Fibroblast of lung (primary cell): ENCODE data around the gene DEPP1. TPM values are rescaled to one million over a fixed set of nuclear protein-coding genes. Genes with fewer than 3 reads are reported as not detected.

Experiments
- DNase-seq, 2 donors: peaks; one replicate each; pipeline versions ENCODE4 v3.0.0 to v3.0.0-alpha.2; 2010; ENCODE audit warnings: low read depth in 2 of 2
- H2AFZ ChIP-seq: 2 replicates; pipeline ENCODE4 v1.5.1; 2012; ENCODE audit warnings: low read length, control low read depth, inconsistent platforms
- H3K27ac ChIP-seq: 2 replicates; pipeline ENCODE4 v1.5.1; 2011; ENCODE audit warnings: low read length, control low read depth; ENCODE audit not compliant: insufficient read depth
- H3K27me3 ChIP-seq: 2 replicates; pipeline ENCODE4 v1.5.1; 2011; ENCODE audit warnings: mild to moderate bottlenecking, low read length; ENCODE audit not compliant: control insufficient read depth, insufficient read depth
- H3K36me3 ChIP-seq: 2 replicates; pipeline ENCODE4 v1.5.1; 2011; ENCODE audit warnings: low read length; ENCODE audit not compliant: control insufficient read depth, insufficient read depth
- H3K4me1 ChIP-seq: 2 replicates; pipeline ENCODE4 v1.5.1; 2011; ENCODE audit warnings: low read length; ENCODE audit not compliant: control insufficient read depth, insufficient read depth; ENCODE audit errors: extremely low read depth
- H3K4me2 ChIP-seq: 2 replicates; pipeline ENCODE4 v1.5.1; 2011; ENCODE audit warnings: low read length, control low read depth; ENCODE audit not compliant: insufficient read depth; ENCODE audit errors: extremely low read depth
- H3K4me3 ChIP-seq, 4 experiments: fragments of 200-600 bp in 1 of 4; sonication (generic) in 1 of 4; replicated peaks in 1 of 4; 2 replicates each; pipeline ENCODE4 v1.5.1; 2011 to 2016; ENCODE audit warnings: low read length in 4 of 4, low read depth in 3 of 4, mild to moderate bottlenecking in 3 of 4, control low read depth in 2 of 4, inconsistent platforms in 1 of 4, mixed read lengths in 1 of 4; ENCODE audit not compliant: insufficient read depth in 1 of 4; ENCODE audit errors: control extremely low read depth in 1 of 4
- H3K79me2 ChIP-seq: 2 replicates; pipeline ENCODE4 v1.5.1; 2012; ENCODE audit warnings: mild to moderate bottlenecking, low read length, inconsistent platforms; ENCODE audit not compliant: control insufficient read depth, insufficient read depth
- H3K9ac ChIP-seq: 2 replicates; pipeline ENCODE4 v1.5.1; 2011; ENCODE audit warnings: mild to moderate bottlenecking, low read length, control low read depth; ENCODE audit not compliant: insufficient read depth
- H3K9me3 ChIP-seq: 2 replicates; pipeline ENCODE4 v1.5.1; 2012; ENCODE audit warnings: low read depth, low read length; ENCODE audit not compliant: control insufficient read depth, insufficient read depth
- H4K20me1 ChIP-seq: 2 replicates; pipeline ENCODE4 v1.5.1; 2011; ENCODE audit warnings: low read length; ENCODE audit not compliant: control insufficient read depth, insufficient read depth; ENCODE audit errors: extremely low read depth
- EZH2 ChIP-seq: IDR thresholded peaks from 2 replicates; pipeline ENCODE4 v1.5.1; 2012; ENCODE audit warnings: low read length, control low read depth, mild to moderate bottlenecking; ENCODE audit errors: missing control alignments
- polyA plus RNA-seq, 2 donors: library from polyadenylated mRNA; depleted of rRNA in 1 of 2; stranded (reverse) in 1 of 2; unstranded in 1 of 2; fragments of >200 nt; gene quantifications; 2 replicates each; pipeline ENCODE4 v1.2.1, GENCODE V29; 2011 to 2012; ENCODE audit warnings: missing spikeins in 1 of 2
- total RNA-seq: library from RNA; depleted of rRNA; stranded (reverse); fragments of >200 nt; gene quantifications from 2 replicates; pipeline ENCODE4 v1.2.1, GENCODE V29; 2014
- TF ChIP-seq, protein P1 (sequence below), 2 donors: IDR thresholded peaks in 1 of 2; conservative IDR thresholded peaks in 1 of 2; 1 replicate in 1 of 2; 2 replicates in 1 of 2; pipeline ENCODE4 v1.5.1; 2011 to 2012; ENCODE audit warnings: low read length in 2 of 2, control low read depth in 1 of 2, inconsistent platforms in 1 of 2, low read depth in 1 of 2, mild to moderate bottlenecking in 1 of 2

Gene DEPP1
- total and polyA plus RNA-seq, 2 donors (not counting 1 experiment from before 2014, with no cell fraction given) = 30.3 to 120 TPM

DNA sequence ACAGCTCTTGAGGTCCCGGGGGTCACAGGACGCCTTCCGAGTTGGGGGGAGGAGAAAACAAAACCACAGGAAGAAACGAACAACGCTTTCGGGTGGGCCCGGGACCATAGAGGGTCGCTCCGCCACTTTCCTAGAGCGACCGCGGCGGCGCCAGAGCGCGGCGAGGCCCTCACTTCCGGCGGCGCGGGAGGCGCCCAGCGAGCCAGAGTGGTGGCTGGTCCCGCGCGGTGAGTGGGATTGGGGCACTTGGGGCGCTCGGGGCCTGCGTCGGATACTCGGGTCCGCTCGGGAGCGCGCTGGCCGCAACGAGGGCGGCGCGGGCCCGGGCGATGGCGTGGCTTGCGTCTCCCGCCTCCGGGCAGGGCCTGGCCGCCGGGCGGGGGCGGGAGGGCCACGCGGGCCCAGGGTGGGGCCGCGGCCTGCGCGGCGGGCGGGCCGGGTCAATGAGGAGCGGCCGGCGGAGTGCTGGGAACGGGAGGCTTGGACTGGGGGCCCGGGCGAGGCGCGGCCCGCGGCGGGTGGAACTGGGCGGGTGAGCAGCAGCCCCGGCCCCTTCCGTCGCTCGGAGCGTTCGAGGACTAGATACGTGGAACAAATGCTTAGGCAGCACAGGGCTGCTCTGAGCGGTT is 22.3 kb upstream of the DEPP1 start, which contains the start of gene ZNF22:
TSS of gene ZNF22 (plus strand) at position 172 of the 629 bp plus-strand sequence. CDS start 2,446 bp downstream, outside the sequence.
- peak within 1 kb of the TSS; percentile 85 for H3K9ac ChIP-seq
- H2AFZ ChIP-seq = peak within 1 kb of the TSS; percentile 85
- H3K36me3 ChIP-seq = peaks cover 2% of the 10 kb centered on the region
- H3K4me2 ChIP-seq = peak within 1 kb of the TSS; percentile 98
- peak; percentile 71 to 81 for DNase-seq
- TF ChIP-seq, protein P1, sequence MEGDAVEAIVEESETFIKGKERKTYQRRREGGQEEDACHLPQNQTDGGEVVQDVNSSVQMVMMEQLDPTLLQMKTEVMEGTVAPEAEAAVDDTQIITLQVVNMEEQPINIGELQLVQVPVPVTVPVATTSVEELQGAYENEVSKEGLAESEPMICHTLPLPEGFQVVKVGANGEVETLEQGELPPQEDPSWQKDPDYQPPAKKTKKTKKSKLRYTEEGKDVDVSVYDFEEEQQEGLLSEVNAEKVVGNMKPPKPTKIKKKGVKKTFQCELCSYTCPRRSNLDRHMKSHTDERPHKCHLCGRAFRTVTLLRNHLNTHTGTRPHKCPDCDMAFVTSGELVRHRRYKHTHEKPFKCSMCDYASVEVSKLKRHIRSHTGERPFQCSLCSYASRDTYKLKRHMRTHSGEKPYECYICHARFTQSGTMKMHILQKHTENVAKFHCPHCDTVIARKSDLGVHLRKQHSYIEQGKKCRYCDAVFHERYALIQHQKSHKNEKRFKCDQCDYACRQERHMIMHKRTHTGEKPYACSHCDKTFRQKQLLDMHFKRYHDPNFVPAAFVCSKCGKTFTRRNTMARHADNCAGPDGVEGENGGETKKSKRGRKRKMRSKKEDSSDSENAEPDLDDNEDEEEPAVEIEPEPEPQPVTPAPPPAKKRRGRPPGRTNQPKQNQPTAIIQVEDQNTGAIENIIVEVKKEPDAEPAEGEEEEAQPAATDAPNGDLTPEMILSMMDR (conservative IDR thresholded peaks at IDR 0.05 in 1 of 2, IDR thresholded peaks at IDR 0.05 in 1 of 2; ENCODE audit: low read depth in 1 of 2, low read length in 2 of 2) = no peak
- TF ChIP-seq EZH2 = no peak
- H3K9me3 ChIP-seq = no peaks in the 10 kb centered on the region
- H3K4me3 ChIP-seq = peak within 1 kb of the TSS; percentile 53 to 86 (median 66)
- peaks cover 9% of the 10 kb centered on the region for H3K4me1 ChIP-seq
- H3K27me3 ChIP-seq = no peaks in the 10 kb centered on the region
- H3K27ac ChIP-seq = peak within 1 kb of the TSS; percentile 88
- H4K20me1 ChIP-seq = no peaks in the 10 kb centered on the region
- peaks cover 17% of the 10 kb centered on the region for H3K79me2 ChIP-seq

DNA sequence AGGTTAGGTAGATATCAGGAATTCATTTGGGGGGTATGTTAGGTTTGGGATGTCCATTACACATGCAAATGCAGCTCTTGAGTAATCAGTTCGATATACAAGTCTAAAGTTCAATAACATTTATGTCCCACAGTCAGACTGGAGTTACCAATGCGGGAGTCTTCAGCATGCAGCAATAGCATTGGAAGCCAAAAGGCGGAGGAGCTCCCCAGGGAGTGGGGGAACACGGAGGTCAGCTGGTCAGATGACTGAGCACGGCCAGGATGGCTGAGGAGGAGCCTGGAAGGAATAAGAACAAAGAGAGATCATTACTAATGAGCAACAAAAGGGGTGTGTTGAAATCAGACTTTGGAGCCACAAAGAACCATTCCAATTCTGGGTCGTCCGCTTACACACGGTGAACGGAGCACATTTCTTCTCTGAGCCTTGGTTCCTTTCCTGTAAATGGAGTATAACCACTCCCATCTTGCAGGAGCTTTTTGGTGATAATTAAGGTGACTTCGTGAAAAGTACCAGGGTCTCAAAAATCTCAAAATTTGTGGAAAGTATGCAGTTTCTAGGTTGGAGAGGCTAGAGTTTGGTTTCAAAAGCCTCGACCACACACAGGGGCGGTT is 21.6 kb upstream of the DEPP1 start:
- H2AFZ ChIP-seq = peak overlapping the region; percentile 23
- peaks cover 2% of the 10 kb centered on the region for H3K36me3 ChIP-seq
- H3K79me2 ChIP-seq = peaks cover 17% of the 10 kb centered on the region
- peak overlapping the region; percentile 85 for H3K9ac ChIP-seq
- TF ChIP-seq EZH2 = no peak
- TF ChIP-seq, protein P1 (conservative IDR thresholded peaks at IDR 0.05 in 1 of 2, IDR thresholded peaks at IDR 0.05 in 1 of 2; ENCODE audit: low read depth in 1 of 2, low read length in 2 of 2) = no peak
- no peaks in the 10 kb centered on the region for H3K27me3 ChIP-seq
- no peaks in the 10 kb centered on the region for H4K20me1 ChIP-seq
- H3K9me3 ChIP-seq = no peaks in the 10 kb centered on the region
- H3K4me2 ChIP-seq = peak overlapping the region; percentile 53
- H3K4me3 ChIP-seq = peak overlapping the region; percentile 27 to 77 (median 58)
- H3K4me1 ChIP-seq = peaks cover 9% of the 10 kb centered on the region
- H3K27ac ChIP-seq = peak overlapping the region; percentile 88
- DNase-seq = peak; percentile 51 to 76

DNA sequence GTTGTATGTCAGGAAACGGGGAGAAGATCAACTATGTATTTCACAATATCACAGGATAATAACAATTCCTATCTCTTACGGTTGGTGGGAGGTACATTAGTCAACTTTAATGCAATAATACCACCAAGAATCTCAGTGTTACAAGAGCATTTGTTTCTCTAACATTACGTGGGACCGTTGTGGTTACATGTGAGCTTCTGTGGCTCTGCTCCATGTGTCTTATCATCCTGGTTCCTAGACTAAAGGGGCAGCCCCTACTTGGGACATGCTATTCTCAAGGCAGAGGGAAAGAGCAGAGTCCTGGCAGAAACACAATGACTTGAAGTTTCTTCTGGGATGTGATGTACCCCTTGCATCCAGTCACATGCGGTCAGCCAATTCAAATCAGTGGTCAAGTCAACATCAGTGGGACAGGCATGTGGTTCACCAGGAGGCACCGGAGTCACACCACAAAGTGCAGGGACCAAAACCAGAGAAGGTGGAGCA is 19.6 kb upstream of the DEPP1 start:
- no peak overlapping the region for H3K4me3 ChIP-seq
- no peaks in the 10 kb centered on the region for H4K20me1 ChIP-seq
- H3K9me3 ChIP-seq = no peaks in the 10 kb centered on the region
- no peaks in the 10 kb centered on the region for H3K27me3 ChIP-seq
- peaks cover 13% of the 10 kb centered on the region for H3K79me2 ChIP-seq
- no peak overlapping the region for H3K27ac ChIP-seq
- H3K4me2 ChIP-seq = no peak overlapping the region
- no peaks in the 10 kb centered on the region for H3K36me3 ChIP-seq
- no peak for TF ChIP-seq EZH2
- TF ChIP-seq, protein P1 (conservative IDR thresholded peaks at IDR 0.05 in 1 of 2, IDR thresholded peaks at IDR 0.05 in 1 of 2; ENCODE audit: low read depth in 1 of 2, low read length in 2 of 2) = no peak
- DNase-seq = peak; percentile 52 to 54
- H3K4me1 ChIP-seq = peaks cover 24% of the 10 kb centered on the region
- no peak overlapping the region for H2AFZ ChIP-seq
- H3K9ac ChIP-seq = no peak overlapping the region
